Esophagus muscularis mucosa (tissue), 4 donors: ENCODE results near the gene TMEM271. TPM values are rescaled to one million over a fixed set of nuclear protein-coding genes. Genes with fewer than 3 reads are reported as not detected.

Experiments
- DNase-seq: peaks from one replicate; pipeline ENCODE4 v3.0.0-alpha.2; 2017; ENCODE audit errors: extremely low spot score
- H3K27ac ChIP-seq, 4 donors: fragments of 200-600 bp; sonication (generic); replicated peaks in 1 of 4; 1 replicate in 3 of 4; 2 replicates in 1 of 4; pipeline ENCODE4 v1.5.1; 2016 to 2019; ENCODE audit warnings: mild to moderate bottlenecking in 1 of 4
- H3K27me3 ChIP-seq, 4 donors: fragments of 200-600 bp; sonication (generic); one replicate each; pipeline versions ENCODE4 v1.5.1 to v1.6.0; 2016 to 2019
- H3K36me3 ChIP-seq, 4 donors: fragments of 200-600 bp; sonication (generic); one replicate each; pipeline ENCODE4 v1.5.1; 2016 to 2019
- H3K4me1 ChIP-seq, 4 donors: fragments of 200-600 bp; sonication (generic); one replicate each; pipeline ENCODE4 v1.5.1; 2016 to 2019
- H3K4me3 ChIP-seq, 4 donors: fragments of 200-600 bp; sonication (generic); 1 replicate in 2 of 4; 2 replicates in 2 of 4; pipeline ENCODE4 v1.5.1; 2016 to 2019; ENCODE audit warnings: mild to moderate bottlenecking in 4 of 4, moderate library complexity in 1 of 4
- H3K9me3 ChIP-seq, 4 donors: fragments of 200-600 bp; sonication (generic); 1 replicate in 3 of 4; 2 replicates in 1 of 4; pipeline ENCODE4 v1.5.1; 2016 to 2019
- CTCF ChIP-seq, 3 experiments: fragments of 200-600 bp in 2 of 3; fragments of 450-650 bp in 1 of 3; sonication (generic) in 2 of 3; IDR thresholded peaks; one replicate each; pipeline ENCODE4 v1.5.1; 2017 to 2019; ENCODE audit warnings: antibody characterized with exemption in 3 of 3, mild to moderate bottlenecking in 2 of 3, moderate library complexity in 1 of 3
- EP300 ChIP-seq: sonication (generic); formaldehyde crosslinking; IDR thresholded peaks from one replicate; pipeline ENCODE4 v1.6.1; 2017; ENCODE audit warnings: antibody characterized with exemption
- POLR2A ChIP-seq: fragments of 450-650 bp; IDR thresholded peaks from one replicate; pipeline ENCODE4 v1.6.1; 2017; ENCODE audit warnings: antibody characterized with exemption, moderate library complexity, mild to moderate bottlenecking, low read depth
- POLR2AphosphoS5 ChIP-seq, 2 donors: sonication (generic); formaldehyde crosslinking; IDR thresholded peaks; one replicate each; pipeline ENCODE4 v1.6.1; 2017; ENCODE audit warnings: antibody characterized with exemption in 2 of 2
- WGBS: methylation state at CpG from one replicate; pipeline ENCODE4 v1.1.5; 2018; 5-methylcytosine and 5-hydroxymethylcytosine counted together
- intact Hi-C: fragments of 100-400 bp; cut with DNase I; formaldehyde crosslinking; loops from one replicate; pipeline ENCODE4 v1.15.1; 2023
- total RNA-seq, 4 donors: library from RNA; depleted of rRNA; stranded (reverse); fragments of >200 nt; gene quantifications; one replicate each; pipeline versions ENCODE4 v1.1.0 to v1.2.1, GENCODE V29; 2016

Gene TMEM271
- total RNA-seq, 4 donors from 2014 or later = 0.19 to 0.34 TPM; not detected in 2

GRCh38 chr4:583820-584219 lies 7.7 kb upstream of the TMEM271 start:
- intact Hi-C loops = no loop called here

GRCh38 chr4:581753-582361 lies 5.8 kb upstream of the TMEM271 start:
- H3K4me3 ChIP-seq = no peak overlapping the region
- no peak for DNase-seq
- H3K27me3 ChIP-seq = peaks cover 0 to 72% (median 19%) of the 10 kb centered on the region in 4 donors
- no peaks in the 10 kb centered on the region for H3K36me3 ChIP-seq
- 79% methylated on average over 9 of the region's 9 CpGs for WGBS
- no peak for TF ChIP-seq CTCF (IDR thresholded peaks at IDR 0.05)
- TF ChIP-seq EP300 = no peak
- no peak for TF ChIP-seq POLR2AphosphoS5 (IDR thresholded peaks at IDR 0.05)
- TF ChIP-seq POLR2A = no peak
- H3K9me3 ChIP-seq = peaks cover 0 to 22% (median 13%) of the 10 kb centered on the region in 4 donors
- peaks cover 4 to 13% (median 11%) of the 10 kb centered on the region in 4 donors for H3K4me1 ChIP-seq
- no peak overlapping the region for H3K27ac ChIP-seq
- intact Hi-C loops = no loop called here

More at GRCh38 chr4:583820-584219, 7.7 kb upstream of the TMEM271 start:
- no peaks in the 10 kb centered on the region for H3K36me3 ChIP-seq
- 86% methylated on average over 2 of the region's 2 CpGs for WGBS
- H3K9me3 ChIP-seq = peaks cover 0 to 22% (median 13%) of the 10 kb centered on the region in 4 donors
- H3K4me3 ChIP-seq = no peak overlapping the region
- H3K27me3 ChIP-seq = peaks cover 0 to 68% (median 6%) of the 10 kb centered on the region in 4 donors
- DNase-seq = no peak
- TF ChIP-seq POLR2A = no peak
- TF ChIP-seq POLR2AphosphoS5 (IDR thresholded peaks at IDR 0.05) = no peak
- TF ChIP-seq EP300 = no peak
- no peak for TF ChIP-seq CTCF (IDR thresholded peaks at IDR 0.05)
- H3K4me1 ChIP-seq = no peaks in the 10 kb centered on the region
- H3K27ac ChIP-seq = no peak overlapping the region

GRCh38 chr4:581181-581580 lies 5.1 kb upstream of the TMEM271 start:
- Histone ChIP-seq H3K9me3 (peaks cover 0 to 22% (median 13%) of the 10 kb centered on the region in 4 donors), H3K4me3 (no peak overlapping the region), H3K36me3 (no peaks in the 10 kb centered on the region), H3K27ac (no peak overlapping the region), H3K27me3 (peaks cover 0 to 74% (median 20%) of the 10 kb centered on the region in 4 donors), H3K4me1 (peaks cover 4 to 19% (median 17%) of the 10 kb centered on the region in 4 donors)
- no peak for TF ChIP-seq POLR2AphosphoS5 (IDR thresholded peaks at IDR 0.05)
- no peak for TF ChIP-seq POLR2A
- TF ChIP-seq CTCF (IDR thresholded peaks at IDR 0.05) = no peak
- TF ChIP-seq EP300 = no peak
- WGBS = 64% methylated on average over 6 of the region's 6 CpGs
- DNase-seq = no peak
- intact Hi-C loops = no loop called here

GRCh38 chr4:579543-580175 lies 3.6 kb upstream of the TMEM271 start:
- intact Hi-C loops = no loop called here
- H3K4me3 ChIP-seq = no peak overlapping the region
- no peak overlapping the region for H3K27ac ChIP-seq
- TF ChIP-seq EP300 (no peak), CTCF (IDR thresholded peaks at IDR 0.05) (no peak), POLR2AphosphoS5 (IDR thresholded peaks at IDR 0.05) (no peak), POLR2A (no peak)
- peaks cover 0 to 82% (median 23%) of the 10 kb centered on the region in 4 donors for H3K27me3 ChIP-seq
- H3K36me3 ChIP-seq = no peaks in the 10 kb centered on the region
- 44% methylated on average over 11 of the region's 11 CpGs for WGBS
- H3K4me1 ChIP-seq = peaks cover 6 to 31% (median 28%) of the 10 kb centered on the region in 4 donors
- H3K9me3 ChIP-seq = peaks cover 0 to 19% (median 11%) of the 10 kb centered on the region in 4 donors
- no peak for DNase-seq
